ENCODE results near the gene NAPSA. TPM values are rescaled to one million over a fixed set of nuclear protein-coding genes. Genes with fewer than 3 reads are reported as not detected.
A peak's percentile ranks its signal among the peaks of the same experiment; 100 is the strongest.

The NAPSA gene
- total RNA-seq, 6 experiments from 2014 or later, result 0.19 to 2.2 (median 1.0) TPM

- peaks cover 0 to 4% (median 0%) of the 10 kb centered on the region in 4 donors for H3K36me3 ChIP-seq
- H3K27me3 ChIP-seq, result no peaks in the 10 kb centered on the region
- H3K4me3 ChIP-seq, result no peak overlapping the region
- WGBS (ENCODE audit: insufficient coverage, low coverage, low lambda C conversion rate, missing lambda C conversion rate), result 16% methylated on average over 12 of the region's 27 CpGs
- no peaks in the 10 kb centered on the region for H3K4me1 ChIP-seq
- intact Hi-C loops (cut with DNase I), result no loop called here
- no peak overlapping the region for H3K27ac ChIP-seq
- TF ChIP-seq POLR2A (IDR thresholded peaks at IDR 0.05) (no peak), CTCF (IDR thresholded peaks at IDR 0.05) (no peak)
- DNase-seq, result no peak
- no peaks in the 10 kb centered on the region for H3K9me3 ChIP-seq
- ATAC-seq, result no peak
These were observed 52.2 kb downstream of the NAPSA start for GRCh38 chr19:50312967-50313811.

- no peak for TF ChIP-seq CTCF (IDR thresholded peaks at IDR 0.05)
- TF ChIP-seq POLR2A (IDR thresholded peaks at IDR 0.05), result no peak
These were observed 53.5 kb downstream of the NAPSA start for GRCh38 chr19:50311723-50312635.

GRCh38 chr19:50310759-50311465 lies 54.5 kb downstream of the NAPSA start:
- DNase-seq (no peak), ATAC-seq (no peak)
- WGBS (ENCODE audit: insufficient coverage, low coverage, low lambda C conversion rate, missing lambda C conversion rate), result 19% methylated on average over 6 of the region's 10 CpGs
- no peaks in the 10 kb centered on the region for H3K27me3 ChIP-seq
- intact Hi-C loops (cut with DNase I), result no loop called here
- no peak overlapping the region for H3K27ac ChIP-seq
- peaks cover 0 to 10% (median 0%) of the 10 kb centered on the region in 4 donors for H3K36me3 ChIP-seq
- TF ChIP-seq CTCF (IDR thresholded peaks at IDR 0.05) (no peak), POLR2A (IDR thresholded peaks at IDR 0.05) (no peak)
- H3K4me1 ChIP-seq, result no peaks in the 10 kb centered on the region
- H3K4me3 ChIP-seq, result no peak overlapping the region
- H3K9me3 ChIP-seq, result no peaks in the 10 kb centered on the region

More at GRCh38 chr19:50311723-50312635, 53.5 kb downstream of the NAPSA start:
- DNase-seq, result no peak
- H3K4me1 ChIP-seq, result no peaks in the 10 kb centered on the region
- peak in 1 of 4 donors; percentile 9 for ATAC-seq
- no peaks in the 10 kb centered on the region for H3K9me3 ChIP-seq
- H3K27ac ChIP-seq, result no peak overlapping the region
- H3K4me3 ChIP-seq, result no peak overlapping the region
- H3K36me3 ChIP-seq, result peaks cover 0 to 7% (median 0%) of the 10 kb centered on the region in 4 donors
- intact Hi-C loops (cut with DNase I), result no loop called here
- 6% methylated on average over 20 of the region's 42 CpGs for WGBS (ENCODE audit: insufficient coverage, low coverage, low lambda C conversion rate, missing lambda C conversion rate)
- no peaks in the 10 kb centered on the region for H3K27me3 ChIP-seq

- intact Hi-C loops (cut with DNase I), result no loop called here
- no peaks in the 10 kb centered on the region for H3K4me1 ChIP-seq
- H3K27ac ChIP-seq, result no peak overlapping the region
- WGBS (ENCODE audit: insufficient coverage, low coverage, low lambda C conversion rate, missing lambda C conversion rate), result 73% methylated on average over 12 of the region's 16 CpGs
- no peaks in the 10 kb centered on the region for H3K27me3 ChIP-seq
- no peak for ATAC-seq
- no peak for DNase-seq
- H3K4me3 ChIP-seq, result no peak overlapping the region
- TF ChIP-seq CTCF (IDR thresholded peaks at IDR 0.05) (no peak), POLR2A (IDR thresholded peaks at IDR 0.05) (no peak)
- no peaks in the 10 kb centered on the region for H3K9me3 ChIP-seq
- H3K36me3 ChIP-seq, result peaks cover 0 to 10% (median 0%) of the 10 kb centered on the region in 4 donors
These were observed 55.9 kb downstream of the NAPSA start for GRCh38 chr19:50309396-50310125.

Data from right lobe of liver (tissue), 6 donors.